Keratinocyte (primary cell): ENCODE measurements around the gene RAMP1. TPM values are rescaled to one million over a fixed set of nuclear protein-coding genes. Genes with fewer than 3 reads are reported as not detected.

Experiments used
- DNase-seq: peaks from one replicate; pipeline ENCODE4 v3.0.0-alpha.2; 2011; ENCODE audit warnings: low read depth, missing footprints, low spot score
- FAIRE-seq: peaks from 2 replicates; lab custom pipeline; 2011; peaks lifted over from hg19 to GRCh38; lab: Jason Lieb, UNC
- H2AFZ ChIP-seq: 2 replicates; pipeline ENCODE4 v1.6.0; 2012; ENCODE audit warnings: low read length, control low read depth, inconsistent platforms; ENCODE audit not compliant: control insufficient read depth
- H3K27ac ChIP-seq: 2 replicates; pipeline ENCODE4 v1.5.1; 2011; ENCODE audit warnings: low read length; ENCODE audit not compliant: control insufficient read depth, insufficient read depth
- H3K27me3 ChIP-seq: 3 replicates; pipeline ENCODE4 v1.6.0; 2011; ENCODE audit warnings: low read length; ENCODE audit not compliant: control insufficient read depth, insufficient read depth; ENCODE audit errors: extremely low read depth
- H3K36me3 ChIP-seq, 2 experiments: 2 replicates in 1 of 2; 3 replicates in 1 of 2; pipeline ENCODE4 v1.5.1; 2011; ENCODE audit warnings: low read length in 2 of 2, mild to moderate bottlenecking in 1 of 2; ENCODE audit not compliant: control insufficient read depth in 2 of 2, insufficient read depth in 2 of 2; ENCODE audit errors: extremely low read depth in 1 of 2
- H3K4me1 ChIP-seq: 3 replicates; pipeline ENCODE4 v1.5.1; 2011; ENCODE audit warnings: low read length; ENCODE audit not compliant: control insufficient read depth, insufficient read depth; ENCODE audit errors: extremely low read depth
- H3K4me2 ChIP-seq: 3 replicates; pipeline ENCODE4 v1.6.0; 2011; ENCODE audit warnings: low read depth, low read length; ENCODE audit not compliant: control insufficient read depth, insufficient read depth; ENCODE audit errors: extremely low read depth
- H3K4me3 ChIP-seq, 3 experiments: fragments of 200-600 bp in 1 of 3; sonication (generic) in 1 of 3; 2 replicates in 2 of 3; 3 replicates in 1 of 3; pipeline ENCODE4 v1.5.1; 2011 to 2016; ENCODE audit warnings: low read length in 3 of 3, mild to moderate bottlenecking in 3 of 3, control low read depth in 2 of 3, inconsistent platforms in 1 of 3, low read depth in 1 of 3, mixed read lengths in 1 of 3, mixed run types in 1 of 3, moderate library complexity in 1 of 3; ENCODE audit not compliant: control insufficient read depth in 2 of 3, insufficient read depth in 2 of 3; ENCODE audit errors: extremely low read depth in 1 of 3
- H3K79me2 ChIP-seq: 2 replicates; pipeline ENCODE4 v1.6.0; 2012; ENCODE audit warnings: low read length; ENCODE audit not compliant: control insufficient read depth, insufficient read depth
- H3K9ac ChIP-seq: 3 replicates; pipeline ENCODE4 v1.6.0; 2011; ENCODE audit warnings: low read length; ENCODE audit not compliant: control insufficient read depth, insufficient read depth; ENCODE audit errors: extremely low read depth
- H3K9me1 ChIP-seq: 3 replicates; pipeline ENCODE4 v1.6.0; 2011; ENCODE audit warnings: low read length; ENCODE audit not compliant: control insufficient read depth, insufficient read depth; ENCODE audit errors: extremely low read depth
- H3K9me3 ChIP-seq: 2 replicates; pipeline ENCODE4 v1.5.1; 2012; ENCODE audit warnings: low read depth, low read length; ENCODE audit not compliant: control insufficient read depth
- H4K20me1 ChIP-seq: 3 replicates; pipeline ENCODE4 v1.6.0; 2011; ENCODE audit warnings: low read length; ENCODE audit not compliant: control insufficient read depth, insufficient read depth; ENCODE audit errors: extremely low read depth
- CTCF ChIP-seq, 3 experiments: IDR thresholded peaks in 1 of 3; conservative IDR thresholded peaks in 1 of 3; optimal IDR thresholded peaks in 1 of 3; 2 replicates in 2 of 3; 3 replicates in 1 of 3; pipeline versions ENCODE3 to v1.5.1; 2011; ENCODE audit warnings: low read length in 3 of 3, mild to moderate bottlenecking in 3 of 3, moderate library complexity in 2 of 3, control low read depth in 1 of 3, inconsistent platforms in 1 of 3; ENCODE audit not compliant: insufficient read depth in 2 of 3; ENCODE audit errors: extremely low read depth in 1 of 3
- EZH2 ChIP-seq: IDR thresholded peaks from one replicate; pipeline ENCODE4 v1.6.1; 2012; ENCODE audit warnings: inconsistent platforms, mild to moderate bottlenecking, low read length, moderate library complexity
- dilution Hi-C: fragments of 300-500 bp; cut with MboI; formaldehyde crosslinking; loops from one replicate; pipeline ENCODE4 v1.7.0; 2020; ENCODE audit warnings: low sequenced_read_pairs; ENCODE audit not compliant: extremely low pct_ligation_motif_present
- polyA plus RNA-seq, 5 experiments: library from polyadenylated mRNA; depleted of rRNA in 3 of 5; stranded (reverse) in 3 of 5; stranded (forward) in 1 of 5; unstranded in 1 of 5; fragments of >200 nt; gene quantifications; 1 replicate in 1 of 5; 2 replicates in 3 of 5; 3 replicates in 1 of 5; pipeline versions ENCODE4 v1.2.1 to v1.2.3, GENCODE V29; 2011 to 2012; ENCODE audit warnings: missing spikeins in 2 of 5, low read depth in 1 of 5, low replicate concordance in 1 of 5

RAMP1 gene
- polyA plus RNA-seq, 1 donor (not counting 4 experiments of a cell fraction or from before 2014, with no cell fraction given), result 0.69 TPM

DNA sequence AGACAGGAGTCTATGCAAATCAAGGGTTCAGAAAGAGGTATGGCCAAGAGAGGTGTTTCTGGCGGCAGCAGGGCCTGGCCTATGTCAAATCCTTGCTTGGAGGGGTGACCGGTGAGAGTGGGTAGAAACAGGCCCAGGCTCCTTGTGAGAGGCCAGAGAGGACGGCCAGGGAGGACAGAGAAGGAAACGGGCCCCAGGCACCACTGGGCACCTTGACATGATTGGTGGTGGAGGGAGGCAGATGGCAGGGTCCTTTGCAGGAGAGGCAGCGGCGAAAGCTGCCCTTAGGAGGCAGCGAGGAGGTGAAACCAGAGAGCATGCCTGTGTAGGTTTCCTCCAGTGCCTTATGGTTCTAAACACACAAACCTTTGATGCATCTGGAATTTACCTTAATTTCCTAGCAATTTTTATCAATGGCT, 6.2 kb downstream of the RAMP1 start:
- Histone ChIP-seq H3K9ac (peak overlapping the region; percentile 57), H4K20me1 (no peaks in the 10 kb centered on the region), H3K27me3 (no peaks in the 10 kb centered on the region), H3K4me2 (peak overlapping the region; percentile 45), H3K9me1 (peaks cover 4% of the 10 kb centered on the region), H3K9me3 (no peaks in the 10 kb centered on the region), H3K36me3 (no peaks in the 10 kb centered on the region), H3K4me1 (peaks cover 23% of the 10 kb centered on the region), H3K79me2 (no peaks in the 10 kb centered on the region), H3K27ac (peak overlapping the region; percentile 72), H2AFZ (peak overlapping the region; percentile 56), H3K4me3 (no peak overlapping the region)
- dilution Hi-C loops, result no loop called here
- DNase-seq (no peak), FAIRE-seq (no peak)
- TF ChIP-seq EZH2, result no peak
- TF ChIP-seq CTCF (optimal IDR thresholded peaks at IDR 0.05 in 1 of 3, IDR thresholded peaks at IDR 0.05 in 1 of 3, conservative IDR thresholded peaks at IDR 0.05 in 1 of 3; ENCODE audit: extremely low read depth in 1 of 3, insufficient read depth in 2 of 3, low read length in 3 of 3), result peak in 1 of 3 experiments; percentile 26

DNA sequence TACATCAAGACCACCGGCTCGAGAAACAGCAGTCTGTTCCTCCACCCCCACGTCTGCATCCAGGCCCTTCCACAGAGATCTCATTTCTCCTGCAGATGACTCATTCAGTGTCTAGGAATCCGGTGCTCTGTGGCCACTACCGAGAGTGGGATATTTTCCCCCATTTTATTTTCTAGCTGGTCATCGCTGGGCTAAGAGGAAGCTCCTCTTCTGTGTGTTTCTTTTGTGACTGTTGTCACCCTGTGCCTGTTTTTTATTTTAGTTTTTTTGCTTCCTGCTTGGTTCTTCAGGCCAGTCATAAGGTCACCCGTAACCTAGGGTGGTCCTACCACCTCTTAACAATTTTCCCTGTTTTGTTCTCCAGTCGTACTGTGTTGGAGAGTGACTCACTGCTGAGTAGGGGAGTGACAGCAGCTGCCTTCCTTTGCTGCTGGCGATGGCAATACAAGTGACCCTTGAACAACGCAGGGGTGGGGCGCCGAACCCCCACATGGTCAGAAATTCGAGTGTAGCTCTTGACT, 6.7 kb downstream of the RAMP1 start:
- Histone ChIP-seq H3K4me3 (no peak overlapping the region), H3K4me1 (peaks cover 23% of the 10 kb centered on the region), H2AFZ (no peak overlapping the region), H3K9me1 (peaks cover 4% of the 10 kb centered on the region), H3K36me3 (no peaks in the 10 kb centered on the region), H3K9ac (no peak overlapping the region), H3K9me3 (no peaks in the 10 kb centered on the region), H4K20me1 (no peaks in the 10 kb centered on the region), H3K79me2 (no peaks in the 10 kb centered on the region), H3K27ac (peak overlapping the region; percentile 72), H3K4me2 (peak overlapping the region; percentile 45), H3K27me3 (no peaks in the 10 kb centered on the region)
- no peak for TF ChIP-seq CTCF (optimal IDR thresholded peaks at IDR 0.05 in 1 of 3, IDR thresholded peaks at IDR 0.05 in 1 of 3, conservative IDR thresholded peaks at IDR 0.05 in 1 of 3; ENCODE audit: extremely low read depth in 1 of 3, insufficient read depth in 2 of 3, low read length in 3 of 3)
- no peak for TF ChIP-seq EZH2
- DNase-seq (no peak), FAIRE-seq (no peak)
- dilution Hi-C loops, result no loop called here
